HepG2 (cell line): Measurements from ENCODE around the gene PSMD1. TPM values are rescaled to one million over a fixed set of nuclear protein-coding genes. Genes with fewer than 3 reads are reported as not detected.

Experiments
- CEBPB ChIP-seq: IDR thresholded peaks from 2 replicates; pipeline ENCODE4 v1.6.1; 2011; ENCODE audit warnings: low read depth, low read length, improper control_type of control experiment, borderline replicate concordance
- FOXA3 ChIP-seq: IDR thresholded peaks from 2 replicates; pipeline ENCODE4 v1.6.1; 2016; ENCODE audit warnings: missing genetic modification reagents, missing compliant biosample characterization
- PHF8 ChIP-seq: sonication (generic); formaldehyde crosslinking; IDR thresholded peaks from 2 replicates; pipeline ENCODE4 v1.5.0; 2020; ENCODE audit warnings: missing genetic modification reagents
- RAD21 ChIP-seq: fragments of 450-650 bp; formaldehyde crosslinking; IDR thresholded peaks from 2 replicates; pipeline ENCODE4 v1.5.0; 2020; ENCODE audit warnings: mild to moderate bottlenecking
- SAFB2 ChIP-seq: sonication (generic); formaldehyde crosslinking; IDR thresholded peaks from 2 replicates; pipeline ENCODE4 v1.5.1; 2020; ENCODE audit warnings: missing genetic modification reagents, low read depth, mild to moderate bottlenecking, borderline replicate concordance
- SKI ChIP-seq: fragments of 450-650 bp; IDR thresholded peaks from one replicate; pipeline ENCODE4 v1.6.1; 2018; ENCODE audit warnings: mild to moderate bottlenecking; ENCODE audit not compliant: partially characterized antibody
- SRSF1 ChIP-seq: fragments of 200-400 bp; formaldehyde crosslinking; optimal IDR thresholded peaks from 2 replicates; pipeline ENCODE3; 2017; ENCODE audit warnings: mild to moderate bottlenecking, low read depth, low read length, moderate library complexity
- SRY ChIP-seq: sonication (generic); formaldehyde crosslinking; IDR thresholded peaks from 2 replicates; pipeline ENCODE4 v1.8.0; 2022; ENCODE audit warnings: mild to moderate bottlenecking, missing genetic modification reagents
- ZNF20 ChIP-seq: sonication (generic); formaldehyde crosslinking; IDR thresholded peaks from 2 replicates; pipeline ENCODE4 v1.4.0; 2020; ENCODE audit warnings: mild to moderate bottlenecking, moderate library complexity, missing genetic modification reagents
- ZNF292 ChIP-seq: sonication (generic); formaldehyde crosslinking; IDR thresholded peaks from 2 replicates; pipeline ENCODE4 v1.8.1; 2022; ENCODE audit warnings: mild to moderate bottlenecking, low read depth, missing genetic modification reagents, borderline replicate concordance
- ZNF329 ChIP-seq: sonication (generic); formaldehyde crosslinking; IDR thresholded peaks from 2 replicates; pipeline ENCODE4 v1.9.0; 2021; ENCODE audit warnings: low read depth, mild to moderate bottlenecking, missing genetic modification reagents
- ZNF670 ChIP-seq: sonication (generic); formaldehyde crosslinking; IDR thresholded peaks from 2 replicates; pipeline ENCODE4 v1.8.0; 2022; ENCODE audit warnings: mild to moderate bottlenecking, missing genetic modification reagents, borderline replicate concordance
- ZNF703 ChIP-seq: sonication (generic); formaldehyde crosslinking; IDR thresholded peaks from 2 replicates; pipeline ENCODE4 v1.5.1; 2020; ENCODE audit warnings: missing genetic modification reagents, mild to moderate bottlenecking, moderate library complexity, borderline replicate concordance
- polyA plus RNA-seq, 8 experiments: library from polyadenylated mRNA; depleted of rRNA in 3 of 8; stranded (reverse) in 7 of 8; unstranded in 1 of 8; fragments of >200 nt; fragmentation: Illumina TruSeq in 4 of 8; extraction: Trizol in 4 of 8; gene quantifications; 2 replicates each; pipeline versions ENCODE4 v1.2.1 to v1.2.3, GENCODE V29; 2011 to 2016; ENCODE audit warnings: low read depth in 4 of 8, missing spikeins in 1 of 8, mixed read lengths in 1 of 8; ENCODE audit not compliant: insufficient read depth in 1 of 8
- total RNA-seq, 5 experiments: library from RNA; depleted of rRNA; stranded (reverse); fragments of >200 nt; fragmentation: Illumina TruSeq; extraction: Trizol; gene quantifications; 2 replicates each; pipeline ENCODE4 v1.2.3, GENCODE V29; 2016; ENCODE audit warnings: low read depth in 1 of 5
- TF ChIP-seq, protein P1 (sequence below): sonication (generic); formaldehyde crosslinking; IDR thresholded peaks from 2 replicates; pipeline ENCODE4 v1.5.1; 2020; ENCODE audit warnings: mild to moderate bottlenecking, missing genetic modification reagents, borderline replicate concordance
- TF ChIP-seq, protein P2 (sequence below): sonication (generic); formaldehyde crosslinking; IDR thresholded peaks from 2 replicates; pipeline ENCODE4 v1.5.0; 2020; ENCODE audit warnings: mild to moderate bottlenecking, missing genetic modification reagents, borderline replicate concordance
- TF ChIP-seq, protein P3 (sequence below): sonication (generic); formaldehyde crosslinking; IDR thresholded peaks from 2 replicates; pipeline ENCODE4 v1.5.0; 2020; ENCODE audit warnings: mild to moderate bottlenecking, missing genetic modification reagents, borderline replicate concordance

Gene PSMD1
- total and polyA plus RNA-seq, 2 of the 13 experiments (the other 11 are each of a cell fraction or from before 2014, with no cell fraction given): 136 to 191 TPM

DNA sequence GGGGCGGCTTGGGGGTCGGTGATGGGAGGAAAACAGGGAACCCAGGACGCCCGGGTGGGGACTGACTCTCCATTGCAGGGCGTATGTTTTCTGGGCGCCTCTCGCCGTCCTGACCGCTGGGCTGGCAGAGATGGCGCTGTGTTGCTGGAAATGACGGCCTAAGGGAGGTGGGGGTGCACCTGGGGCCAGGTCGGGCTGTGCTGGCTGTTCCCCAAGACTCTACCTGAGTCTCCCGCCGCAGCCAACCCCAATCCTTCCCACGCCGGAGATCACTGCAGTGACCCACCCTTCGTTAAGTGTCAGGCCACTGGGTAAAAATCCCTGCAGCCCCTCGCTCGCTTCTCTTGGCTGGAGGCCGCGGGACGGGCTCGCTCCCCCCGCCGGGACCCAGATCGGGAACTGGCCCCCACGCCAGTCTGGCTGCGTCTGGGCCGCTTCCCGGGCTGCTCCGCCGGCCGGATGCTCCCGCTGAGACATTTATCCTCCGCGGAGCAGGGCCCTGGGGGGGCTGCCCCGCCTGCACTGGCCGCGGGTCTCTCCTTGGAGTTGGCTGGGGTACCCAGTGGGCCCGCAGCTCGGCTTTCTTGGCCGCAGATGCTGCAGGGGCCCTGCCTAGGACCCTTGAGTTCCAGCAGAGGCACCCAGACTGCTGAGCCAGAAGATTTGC lies 134.0 kb downstream of the PSMD1 start (continued):
- TF ChIP-seq, protein P1, sequence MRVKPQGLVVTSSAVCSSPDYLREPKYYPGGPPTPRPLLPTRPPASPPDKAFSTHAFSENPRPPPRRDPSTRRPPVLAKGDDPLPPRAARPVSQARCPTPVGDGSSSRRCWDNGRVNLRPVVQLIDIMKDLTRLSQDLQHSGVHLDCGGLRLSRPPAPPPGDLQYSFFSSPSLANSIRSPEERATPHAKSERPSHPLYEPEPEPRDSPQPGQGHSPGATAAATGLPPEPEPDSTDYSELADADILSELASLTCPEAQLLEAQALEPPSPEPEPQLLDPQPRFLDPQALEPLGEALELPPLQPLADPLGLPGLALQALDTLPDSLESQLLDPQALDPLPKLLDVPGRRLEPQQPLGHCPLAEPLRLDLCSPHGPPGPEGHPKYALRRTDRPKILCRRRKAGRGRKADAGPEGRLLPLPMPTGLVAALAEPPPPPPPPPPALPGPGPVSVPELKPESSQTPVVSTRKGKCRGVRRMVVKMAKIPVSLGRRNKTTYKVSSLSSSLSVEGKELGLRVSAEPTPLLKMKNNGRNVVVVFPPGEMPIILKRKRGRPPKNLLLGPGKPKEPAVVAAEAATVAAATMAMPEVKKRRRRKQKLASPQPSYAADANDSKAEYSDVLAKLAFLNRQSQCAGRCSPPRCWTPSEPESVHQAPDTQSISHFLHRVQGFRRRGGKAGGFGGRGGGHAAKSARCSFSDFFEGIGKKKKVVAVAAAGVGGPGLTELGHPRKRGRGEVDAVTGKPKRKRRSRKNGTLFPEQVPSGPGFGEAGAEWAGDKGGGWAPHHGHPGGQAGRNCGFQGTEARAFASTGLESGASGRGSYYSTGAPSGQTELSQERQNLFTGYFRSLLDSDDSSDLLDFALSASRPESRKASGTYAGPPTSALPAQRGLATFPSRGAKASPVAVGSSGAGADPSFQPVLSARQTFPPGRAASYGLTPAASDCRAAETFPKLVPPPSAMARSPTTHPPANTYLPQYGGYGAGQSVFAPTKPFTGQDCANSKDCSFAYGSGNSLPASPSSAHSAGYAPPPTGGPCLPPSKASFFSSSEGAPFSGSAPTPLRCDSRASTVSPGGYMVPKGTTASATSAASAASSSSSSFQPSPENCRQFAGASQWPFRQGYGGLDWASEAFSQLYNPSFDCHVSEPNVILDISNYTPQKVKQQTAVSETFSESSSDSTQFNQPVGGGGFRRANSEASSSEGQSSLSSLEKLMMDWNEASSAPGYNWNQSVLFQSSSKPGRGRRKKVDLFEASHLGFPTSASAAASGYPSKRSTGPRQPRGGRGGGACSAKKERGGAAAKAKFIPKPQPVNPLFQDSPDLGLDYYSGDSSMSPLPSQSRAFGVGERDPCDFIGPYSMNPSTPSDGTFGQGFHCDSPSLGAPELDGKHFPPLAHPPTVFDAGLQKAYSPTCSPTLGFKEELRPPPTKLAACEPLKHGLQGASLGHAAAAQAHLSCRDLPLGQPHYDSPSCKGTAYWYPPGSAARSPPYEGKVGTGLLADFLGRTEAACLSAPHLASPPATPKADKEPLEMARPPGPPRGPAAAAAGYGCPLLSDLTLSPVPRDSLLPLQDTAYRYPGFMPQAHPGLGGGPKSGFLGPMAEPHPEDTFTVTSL (CRISPR knock-in tag): peak; percentile 24; the same call in 1 of the 2 replicates
- TF ChIP-seq CEBPB (no peak), RAD21 (CRISPR knock-in tag) (peak; percentile 27; the same call in 1 of the 2 replicates), PHF8 (CRISPR knock-in tag) (peak; percentile 48), FOXA3 (CRISPR knock-in tag) (no peak), ZNF329 (no peak), ZNF670 (CRISPR knock-in tag) (0 out of 2 replicates have a peak, but pooled peaks have one; percentile 26), ZNF20 (CRISPR knock-in tag) (0 out of 2 replicates have a peak, but pooled peaks have one; percentile 37), SAFB2 (0 out of 2 replicates have a peak, but pooled peaks have one; percentile 39), SKI (peak; percentile 52), SRSF1 (peak; percentile 95), ZNF292 (0 out of 2 replicates have a peak, but pooled peaks have one; percentile 25), ZNF703 (CRISPR knock-in tag) (0 out of 2 replicates have a peak, but pooled peaks have one; percentile 71), SRY (CRISPR knock-in tag) (0 out of 2 replicates have a peak, but pooled peaks have one; percentile 26)
- TF ChIP-seq, protein P2, sequence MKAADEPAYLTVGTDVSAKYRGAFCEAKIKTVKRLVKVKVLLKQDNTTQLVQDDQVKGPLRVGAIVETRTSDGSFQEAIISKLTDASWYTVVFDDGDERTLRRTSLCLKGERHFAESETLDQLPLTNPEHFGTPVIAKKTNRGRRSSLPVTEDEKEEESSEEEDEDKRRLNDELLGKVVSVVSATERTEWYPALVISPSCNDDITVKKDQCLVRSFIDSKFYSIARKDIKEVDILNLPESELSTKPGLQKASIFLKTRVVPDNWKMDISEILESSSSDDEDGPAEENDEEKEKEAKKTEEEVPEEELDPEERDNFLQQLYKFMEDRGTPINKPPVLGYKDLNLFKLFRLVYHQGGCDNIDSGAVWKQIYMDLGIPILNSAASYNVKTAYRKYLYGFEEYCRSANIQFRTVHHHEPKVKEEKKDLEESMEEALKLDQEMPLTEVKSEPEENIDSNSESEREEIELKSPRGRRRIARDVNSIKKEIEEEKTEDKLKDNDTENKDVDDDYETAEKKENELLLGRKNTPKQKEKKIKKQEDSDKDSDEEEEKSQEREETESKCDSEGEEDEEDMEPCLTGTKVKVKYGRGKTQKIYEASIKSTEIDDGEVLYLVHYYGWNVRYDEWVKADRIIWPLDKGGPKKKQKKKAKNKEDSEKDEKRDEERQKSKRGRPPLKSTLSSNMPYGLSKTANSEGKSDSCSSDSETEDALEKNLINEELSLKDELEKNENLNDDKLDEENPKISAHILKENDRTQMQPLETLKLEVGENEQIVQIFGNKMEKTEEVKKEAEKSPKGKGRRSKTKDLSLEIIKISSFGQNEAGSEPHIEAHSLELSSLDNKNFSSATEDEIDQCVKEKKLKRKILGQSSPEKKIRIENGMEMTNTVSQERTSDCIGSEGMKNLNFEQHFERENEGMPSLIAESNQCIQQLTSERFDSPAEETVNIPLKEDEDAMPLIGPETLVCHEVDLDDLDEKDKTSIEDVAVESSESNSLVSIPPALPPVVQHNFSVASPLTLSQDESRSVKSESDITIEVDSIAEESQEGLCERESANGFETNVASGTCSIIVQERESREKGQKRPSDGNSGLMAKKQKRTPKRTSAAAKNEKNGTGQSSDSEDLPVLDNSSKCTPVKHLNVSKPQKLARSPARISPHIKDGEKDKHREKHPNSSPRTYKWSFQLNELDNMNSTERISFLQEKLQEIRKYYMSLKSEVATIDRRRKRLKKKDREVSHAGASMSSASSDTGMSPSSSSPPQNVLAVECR: peak; percentile 20; the same call in 1 of the 2 replicates
- TF ChIP-seq, protein P3, sequence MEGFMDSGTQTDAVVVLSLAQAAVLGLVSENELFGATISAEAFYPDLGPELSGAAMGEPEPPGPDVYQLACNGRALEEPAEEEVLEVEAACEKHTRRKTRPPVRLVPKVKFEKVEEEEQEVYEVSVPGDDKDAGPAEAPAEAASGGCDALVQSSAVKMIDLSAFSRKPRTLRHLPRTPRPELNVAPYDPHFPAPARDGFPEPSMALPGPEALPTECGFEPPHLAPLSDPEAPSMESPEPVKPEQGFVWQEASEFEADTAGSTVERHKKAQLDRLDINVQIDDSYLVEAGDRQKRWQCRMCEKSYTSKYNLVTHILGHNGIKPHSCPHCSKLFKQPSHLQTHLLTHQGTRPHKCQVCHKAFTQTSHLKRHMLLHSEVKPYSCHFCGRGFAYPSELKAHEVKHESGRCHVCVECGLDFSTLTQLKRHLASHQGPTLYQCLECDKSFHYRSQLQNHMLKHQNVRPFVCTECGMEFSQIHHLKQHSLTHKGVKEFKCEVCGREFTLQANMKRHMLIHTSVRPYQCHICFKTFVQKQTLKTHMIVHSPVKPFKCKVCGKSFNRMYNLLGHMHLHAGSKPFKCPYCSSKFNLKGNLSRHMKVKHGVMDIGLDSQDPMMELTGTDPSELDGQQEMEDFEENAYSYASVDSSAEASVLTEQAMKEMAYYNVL (CRISPR knock-in tag): 0 out of 2 replicates have a peak, but pooled peaks have one; percentile 4
